Activated naive CD8-positive, alpha-beta T cell (primary cell): ENCODE data around the gene NUDT16L1.
"Not testable (repeated sequence)": the region's sequence is repeated elsewhere in the genome, so short reads cannot be mapped to it uniquely, and the experiment has no call there.

ENCODE experiments used
- H3K27ac Mint-ChIP-seq: one replicate; pipeline ENCODE4 v1.8.0; 2021; ENCODE audit warnings: mixed read lengths
- H3K27me3 Mint-ChIP-seq: one replicate; pipeline ENCODE4 v1.8.0; 2021; ENCODE audit warnings: mixed read lengths
- H3K36me3 Mint-ChIP-seq: one replicate; pipeline ENCODE4 v1.8.0; 2021; ENCODE audit warnings: mixed read lengths
- H3K4me1 Mint-ChIP-seq: one replicate; pipeline ENCODE4 v1.8.0; 2021; ENCODE audit warnings: low read depth, mixed read lengths
- H3K4me3 Mint-ChIP-seq: one replicate; pipeline ENCODE4 v1.8.0; 2021; ENCODE audit warnings: mild to moderate bottlenecking, mixed read lengths
- H3K9me3 Mint-ChIP-seq: one replicate; pipeline ENCODE4 v1.8.0; 2021; ENCODE audit warnings: low read depth, mixed read lengths

Gene NUDT16L1

GRCh38 chr16:4734730-4735535 lies 41.6 kb downstream of the NUDT16L1 start:
- H3K4me1 Mint-ChIP-seq: peaks cover 18% of the 10 kb centered on the region
- peak overlapping the region; percentile 89 for H3K27ac Mint-ChIP-seq
- H3K36me3 Mint-ChIP-seq: peaks cover 5% of the 10 kb centered on the region
- no peaks in the 10 kb centered on the region for H3K9me3 Mint-ChIP-seq
- H3K4me3 Mint-ChIP-seq: peak overlapping the region; percentile 92
- no peaks in the 10 kb centered on the region for H3K27me3 Mint-ChIP-seq

- no peaks in the 10 kb centered on the region for H3K27me3 Mint-ChIP-seq
- peaks cover 16% of the 10 kb centered on the region for H3K4me1 Mint-ChIP-seq
- H3K9me3 Mint-ChIP-seq: no peaks in the 10 kb centered on the region
- H3K36me3 Mint-ChIP-seq: no peaks in the 10 kb centered on the region
- peak overlapping the region; percentile 23 for H3K4me3 Mint-ChIP-seq
- no peak overlapping the region for H3K27ac Mint-ChIP-seq
Observed at GRCh38 chr16:4736546-4736945, 43.2 kb downstream of the NUDT16L1 start.

- Mint-ChIP-seq H3K36me3 (no peaks in the 10 kb centered on the region), H3K4me3 (no peak overlapping the region), H3K4me1 (peaks cover 16% of the 10 kb centered on the region), H3K27me3 (no peaks in the 10 kb centered on the region), H3K9me3 (no peaks in the 10 kb centered on the region), H3K27ac (no peak overlapping the region)
Observed at GRCh38 chr16:4737545-4737944, 44.2 kb downstream of the NUDT16L1 start.

GRCh38 chr16:4738370-4738769 lies 45.0 kb downstream of the NUDT16L1 start:
- H3K4me1 Mint-ChIP-seq: peaks cover 17% of the 10 kb centered on the region
- H3K9me3 Mint-ChIP-seq, H3K36me3 Mint-ChIP-seq, H3K27me3 Mint-ChIP-seq, H3K27ac Mint-ChIP-seq, H3K4me3 Mint-ChIP-seq: not testable (repeated sequence)

GRCh38 chr16:4743226-4743878 lies 50.0 kb downstream of the NUDT16L1 start:
- Mint-ChIP-seq H3K4me3 (peak overlapping the region; percentile 73), H3K27ac (no peak overlapping the region), H3K9me3 (no peaks in the 10 kb centered on the region), H3K27me3 (no peaks in the 10 kb centered on the region), H3K36me3 (no peaks in the 10 kb centered on the region), H3K4me1 (peaks cover 32% of the 10 kb centered on the region)

- Mint-ChIP-seq H3K27me3 (no peaks in the 10 kb centered on the region), H3K36me3 (no peaks in the 10 kb centered on the region), H3K4me3 (no peak overlapping the region), H3K4me1 (peaks cover 40% of the 10 kb centered on the region), H3K27ac (no peak overlapping the region), H3K9me3 (no peaks in the 10 kb centered on the region)
Observed at GRCh38 chr16:4744555-4745273, 51.4 kb downstream of the NUDT16L1 start.

GRCh38 chr16:4745274-4745569 lies 51.9 kb downstream of the NUDT16L1 start:
- H3K27ac Mint-ChIP-seq: no peak overlapping the region

More at GRCh38 chr16:4745274-4745569, 51.9 kb downstream of the NUDT16L1 start:
- no peaks in the 10 kb centered on the region for H3K9me3 Mint-ChIP-seq
- H3K4me3 Mint-ChIP-seq: no peak overlapping the region
- peaks cover 40% of the 10 kb centered on the region for H3K4me1 Mint-ChIP-seq
- H3K27me3 Mint-ChIP-seq: no peaks in the 10 kb centered on the region
- no peaks in the 10 kb centered on the region for H3K36me3 Mint-ChIP-seq
